Body of pancreas (tissue), 4 donors: ENCODE measurements around the gene GLP2R. TPM values are rescaled to one million over a fixed set of nuclear protein-coding genes. Genes with fewer than 3 reads are reported as not detected.

ENCODE experiments used
- ATAC-seq: fragments of 150-250 bp; one replicate; pipeline ENCODE4 v1.9.1; 2016
- DNase-seq, 4 donors: peaks; one replicate each; pipeline ENCODE4 v3.0.0-alpha.2; 2019
- H3K27ac ChIP-seq, 4 donors: fragments of 200-600 bp; sonication (generic); 1 replicate in 3 of 4; 2 replicates in 1 of 4; pipeline versions ENCODE4 v1.5.1 to v1.6.1; 2016 to 2019; ENCODE audit warnings: mild to moderate bottlenecking in 1 of 4, mixed read lengths in 1 of 4, moderate library complexity in 1 of 4
- H3K27me3 ChIP-seq, 2 donors: fragments of 200-600 bp; sonication (generic); one replicate each; pipeline ENCODE4 v1.6.0; 2016; ENCODE audit warnings: mild to moderate bottlenecking in 1 of 2
- H3K36me3 ChIP-seq, 2 donors: fragments of 200-600 bp; sonication (generic); replicated peaks in 1 of 2; 2 replicates each; pipeline ENCODE4 v1.5.1; 2016; ENCODE audit warnings: low read depth in 2 of 2; ENCODE audit not compliant: insufficient read depth in 1 of 2
- H3K4me1 ChIP-seq: fragments of 200-600 bp; sonication (generic); one replicate; pipeline ENCODE4 v1.6.0; 2016
- H3K4me3 ChIP-seq, 2 donors: fragments of 200-600 bp; sonication (generic); 1 replicate in 1 of 2; 2 replicates in 1 of 2; pipeline ENCODE4 v1.5.1; 2016 to 2019
- H3K9me3 ChIP-seq, 3 donors: fragments of 200-600 bp; sonication (generic); 1 replicate in 2 of 3; 2 replicates in 1 of 3; pipeline ENCODE4 v1.5.1; 2016
- CTCF ChIP-seq, 7 experiments: fragments of 450-650 bp in 4 of 7; fragments of 200-600 bp in 3 of 7; sonication (generic) in 3 of 7; IDR thresholded peaks; one replicate each; pipeline ENCODE4 v1.5.1; 2016 to 2019; ENCODE audit warnings: antibody characterized with exemption in 7 of 7
- POLR2A ChIP-seq, 3 donors: fragments of 450-650 bp; IDR thresholded peaks; one replicate each; pipeline ENCODE4 v1.6.1; 2016; ENCODE audit warnings: antibody characterized with exemption in 3 of 3, mild to moderate bottlenecking in 2 of 3
- WGBS, 2 donors: methylation state at CpG; one replicate each; pipeline ENCODE4 v1.1.5; 2017; 5-methylcytosine and 5-hydroxymethylcytosine counted together
- intact Hi-C: fragments of 100-400 bp; cut with DNase I; formaldehyde crosslinking; loops from one replicate; pipeline ENCODE4 v1.15.1; 2023
- total RNA-seq, 2 donors: library from RNA; depleted of rRNA; stranded (reverse); fragments of >200 nt; gene quantifications; one replicate each; pipeline ENCODE4 v1.1.0, GENCODE V29; 2016

Gene GLP2R
- total RNA-seq, 2 donors from 2014 or later: 4.6 to 4.7 TPM

GRCh38 chr17:9818760-9819159 lies 7.0 kb upstream of the GLP2R start:
- no peaks in the 10 kb centered on the region for H3K27me3 ChIP-seq
- H3K27ac ChIP-seq: no peak overlapping the region
- no peak overlapping the region for H3K4me3 ChIP-seq
- intact Hi-C loops: no loop called here
- no peak for DNase-seq
- ATAC-seq: no peak
- WGBS, 2 donors: 34 to 73% methylated on average over 4 of the region's 4 CpGs
- TF ChIP-seq CTCF (IDR thresholded peaks at IDR 0.05) (no peak), POLR2A (IDR thresholded peaks at IDR 0.05) (no peak)
- no peaks in the 10 kb centered on the region for H3K36me3 ChIP-seq
- H3K4me1 ChIP-seq: no peaks in the 10 kb centered on the region
- no peaks in the 10 kb centered on the region for H3K9me3 ChIP-seq

GRCh38 chr17:9820448-9820847 lies 5.3 kb upstream of the GLP2R start:
- intact Hi-C loops: no loop called here
- 41 to 74% methylated on average over 3 of the region's 3 CpGs for WGBS, 2 donors
- Histone ChIP-seq H3K27me3 (no peaks in the 10 kb centered on the region), H3K4me3 (no peak overlapping the region), H3K4me1 (no peaks in the 10 kb centered on the region), H3K27ac (no peak overlapping the region), H3K36me3 (no peaks in the 10 kb centered on the region), H3K9me3 (no peaks in the 10 kb centered on the region)
- no peak for ATAC-seq
- no peak for TF ChIP-seq POLR2A (IDR thresholded peaks at IDR 0.05)
- no peak for TF ChIP-seq CTCF (IDR thresholded peaks at IDR 0.05)
- no peak for DNase-seq

- DNase-seq: no peak
- no peak for ATAC-seq
- intact Hi-C loops: no loop called here
- WGBS, 2 donors: 49 to 58% methylated on average over 10 to 12 of the region's 15 CpGs
- TF ChIP-seq CTCF (IDR thresholded peaks at IDR 0.05) (no peak), POLR2A (IDR thresholded peaks at IDR 0.05) (no peak)
- no peaks in the 10 kb centered on the region for H3K27me3 ChIP-seq
- no peak within 1 kb of the TSS for H3K27ac ChIP-seq
- H3K4me3 ChIP-seq: no peak within 1 kb of the TSS
- no peaks in the 10 kb centered on the region for H3K4me1 ChIP-seq
- H3K36me3 ChIP-seq: no peaks in the 10 kb centered on the region
- no peaks in the 10 kb centered on the region for H3K9me3 ChIP-seq
Measured at GRCh38 chr17:9821921-9822320, 3.8 kb upstream of the GLP2R start, which contains the start of gene GSG1L2. Gene GSG1L2 (minus strand): TSS chr17:9822079. CDS start chr17:9822071, 8 bp downstream.

- Histone ChIP-seq H3K36me3 (no peaks in the 10 kb centered on the region), H3K4me1 (no peaks in the 10 kb centered on the region), H3K27ac (no peak overlapping the region), H3K9me3 (no peaks in the 10 kb centered on the region), H3K27me3 (peaks cover 0 to 3% of the 10 kb centered on the region in 2 donors), H3K4me3 (no peak overlapping the region)
- intact Hi-C loops: no loop called here
- WGBS, 2 donors: 30 to 47% methylated on average over 2 to 4 of the region's 4 CpGs
- no peak for TF ChIP-seq CTCF (IDR thresholded peaks at IDR 0.05)
- no peak for TF ChIP-seq POLR2A (IDR thresholded peaks at IDR 0.05)
- no peak for DNase-seq
- ATAC-seq: no peak
Measured at GRCh38 chr17:9824094-9824493, 1.6 kb upstream of the GLP2R start.

- 54 to 57% methylated on average over 5 to 8 of the region's 8 CpGs for WGBS, 2 donors
- intact Hi-C loops: no loop called here
- Histone ChIP-seq H3K36me3 (no peaks in the 10 kb centered on the region), H3K27ac (no peak overlapping the region), H3K4me1 (no peaks in the 10 kb centered on the region), H3K27me3 (peaks cover 0 to 3% of the 10 kb centered on the region in 2 donors), H3K4me3 (no peak overlapping the region), H3K9me3 (no peaks in the 10 kb centered on the region)
- no peak for DNase-seq
- no peak for ATAC-seq
- TF ChIP-seq CTCF (IDR thresholded peaks at IDR 0.05) (no peak), POLR2A (IDR thresholded peaks at IDR 0.05) (no peak)
Measured at GRCh38 chr17:9824797-9825338, 856 bp upstream of the GLP2R start.
